Activated B cell treated with CpG ODN at 0.5 μM for 24 hours (primary cell): ENCODE measurements around the gene PPM1F. TPM values are rescaled to one million over a fixed set of nuclear protein-coding genes. Genes with fewer than 3 reads are reported as not detected.

Experiments
- ATAC-seq: fragments of 200-7000 bp; cut with Tn5 transposase; one replicate; pipeline ENCODE4 v1.10.0; 2021; ENCODE audit warnings: low read depth, mild to moderate bottlenecking, moderate library complexity
- CTCF ChIA-PET: fragments of 350-600 bp; sonication (Branson Sonifier 250); formaldehyde crosslinking; loops from one replicate; lab custom pipeline; 2021; ENCODE audit warnings: antibody characterized with exemption; lab: Charles Lee
- POLR2A ChIA-PET: fragments of 350-600 bp; sonication (Branson Sonifier 250); formaldehyde crosslinking; loops from one replicate; lab custom pipeline; 2021; ENCODE audit warnings: antibody characterized with exemption; lab: Charles Lee
- DNase-seq: peaks from one replicate; pipeline ENCODE4 v3.0.0; 2022
- H3K27ac Mint-ChIP-seq: one replicate; pipeline ENCODE4 v1.8.0; 2020; ENCODE audit warnings: mixed read lengths
- H3K27me3 Mint-ChIP-seq: one replicate; pipeline ENCODE4 v1.8.0; 2021; ENCODE audit warnings: mixed read lengths
- H3K36me3 Mint-ChIP-seq: one replicate; pipeline ENCODE4 v1.8.0; 2021; ENCODE audit warnings: low read depth, mixed read lengths
- H3K4me1 Mint-ChIP-seq: one replicate; pipeline ENCODE4 v1.8.0; 2021; ENCODE audit warnings: mixed read lengths
- H3K4me3 Mint-ChIP-seq: one replicate; pipeline ENCODE4 v1.8.0; 2020; ENCODE audit warnings: mild to moderate bottlenecking, mixed read lengths
- H3K9me3 Mint-ChIP-seq: one replicate; pipeline ENCODE4 v1.8.0; 2020; ENCODE audit warnings: mixed read lengths
- intact Hi-C: fragments of 100-400 bp; cut with micrococcal nuclease; formaldehyde crosslinking; loops from one replicate; pipeline ENCODE4 v1.15.1; 2024
- total RNA-seq: library from RNA; stranded (reverse); gene quantifications from 2 replicates; pipeline ENCODE4 v1.2.3, GENCODE V29; 2022
- TF ChIP-seq, protein P1 (sequence below): fragments of 200-600 bp; IDR thresholded peaks from one replicate; pipeline ENCODE4 v1.8.0; 2022; ENCODE audit warnings: antibody characterized with exemption, mild to moderate bottlenecking

PPM1F gene
- total RNA-seq, 1 donor from 2014 or later, result 21.1 TPM

DNA sequence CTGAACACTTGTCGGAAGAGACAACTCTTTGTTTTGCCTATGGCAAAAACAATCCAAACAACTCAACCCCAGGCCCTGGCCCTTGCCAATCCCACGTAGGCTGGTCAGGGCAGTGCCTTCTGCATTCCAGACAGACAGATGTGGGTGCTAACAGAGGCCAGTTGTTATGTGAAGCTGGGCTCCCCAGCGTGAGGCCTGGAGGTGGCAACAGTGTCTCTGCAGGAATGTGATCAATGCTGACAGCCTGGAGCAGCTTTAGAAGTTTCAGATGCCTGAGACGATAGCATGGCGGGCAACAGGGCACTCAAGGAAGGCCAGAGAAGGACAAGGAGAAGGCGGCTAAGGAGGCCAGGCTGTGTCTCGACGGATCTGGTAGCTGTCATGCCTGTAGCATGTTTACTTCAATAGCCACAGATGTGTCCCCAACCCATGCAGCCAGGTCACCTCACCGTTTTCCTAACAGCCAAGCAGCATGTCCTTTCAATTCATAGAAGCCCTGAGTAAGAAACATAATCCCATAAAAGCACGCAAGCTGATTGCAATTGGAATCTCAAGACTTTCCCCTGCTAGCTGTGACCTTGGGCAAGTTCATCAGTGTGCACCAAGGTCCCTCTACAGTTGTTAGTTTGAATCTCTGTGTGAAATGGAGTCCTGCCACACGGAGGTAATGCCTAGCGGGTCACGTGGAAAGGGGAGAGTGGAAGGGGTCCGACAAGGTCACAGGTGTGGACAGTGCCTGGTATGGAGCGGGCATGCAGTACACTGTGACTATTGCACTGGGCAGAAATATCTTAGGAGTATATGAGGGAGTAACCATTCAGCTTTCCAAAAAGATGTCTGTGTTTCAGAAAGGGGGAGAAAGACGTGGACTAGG lies 14.2 kb upstream of the PPM1F start:
- Mint-ChIP-seq H3K4me3 (no peak overlapping the region), H3K9me3 (no peaks in the 10 kb centered on the region), H3K27me3 (no peaks in the 10 kb centered on the region), H3K36me3 (peaks cover 83% of the 10 kb centered on the region), H3K27ac (no peak overlapping the region), H3K4me1 (no peaks in the 10 kb centered on the region)
- DNase-seq, result no peak
- CTCF ChIA-PET, result no interaction called here
- ATAC-seq, result no peak
- intact Hi-C loops, result no loop called here
- TF ChIP-seq, protein P1, sequence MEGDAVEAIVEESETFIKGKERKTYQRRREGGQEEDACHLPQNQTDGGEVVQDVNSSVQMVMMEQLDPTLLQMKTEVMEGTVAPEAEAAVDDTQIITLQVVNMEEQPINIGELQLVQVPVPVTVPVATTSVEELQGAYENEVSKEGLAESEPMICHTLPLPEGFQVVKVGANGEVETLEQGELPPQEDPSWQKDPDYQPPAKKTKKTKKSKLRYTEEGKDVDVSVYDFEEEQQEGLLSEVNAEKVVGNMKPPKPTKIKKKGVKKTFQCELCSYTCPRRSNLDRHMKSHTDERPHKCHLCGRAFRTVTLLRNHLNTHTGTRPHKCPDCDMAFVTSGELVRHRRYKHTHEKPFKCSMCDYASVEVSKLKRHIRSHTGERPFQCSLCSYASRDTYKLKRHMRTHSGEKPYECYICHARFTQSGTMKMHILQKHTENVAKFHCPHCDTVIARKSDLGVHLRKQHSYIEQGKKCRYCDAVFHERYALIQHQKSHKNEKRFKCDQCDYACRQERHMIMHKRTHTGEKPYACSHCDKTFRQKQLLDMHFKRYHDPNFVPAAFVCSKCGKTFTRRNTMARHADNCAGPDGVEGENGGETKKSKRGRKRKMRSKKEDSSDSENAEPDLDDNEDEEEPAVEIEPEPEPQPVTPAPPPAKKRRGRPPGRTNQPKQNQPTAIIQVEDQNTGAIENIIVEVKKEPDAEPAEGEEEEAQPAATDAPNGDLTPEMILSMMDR, result no peak
- POLR2A ChIA-PET, result no interaction called here

DNA sequence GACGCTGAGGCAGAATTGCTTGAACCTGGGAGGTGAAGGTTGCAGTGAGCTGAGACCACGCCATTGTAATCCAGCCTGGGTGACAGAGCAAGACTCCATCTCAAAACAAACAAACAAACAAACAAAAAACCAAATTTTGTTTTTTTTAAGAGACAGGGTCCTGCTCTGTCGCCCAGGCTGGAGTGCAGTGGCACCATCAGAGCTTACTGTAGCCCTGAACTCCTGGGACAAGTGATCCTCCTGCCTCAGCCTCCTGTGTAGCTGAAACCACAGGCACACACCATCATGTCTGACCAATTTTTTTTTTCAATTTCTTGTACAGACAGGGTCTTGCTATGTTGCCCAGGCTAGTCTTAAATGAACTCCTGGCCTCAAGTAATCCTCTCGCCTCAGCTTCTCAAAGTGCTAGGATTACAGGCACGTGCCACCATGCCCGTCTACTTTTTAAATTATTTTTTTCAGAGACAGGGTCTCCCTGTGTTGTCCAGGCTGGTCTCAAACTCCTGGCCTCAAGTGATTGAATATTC lies 13.2 kb upstream of the PPM1F start:
- ATAC-seq (no peak), DNase-seq (no peak)
- Mint-ChIP-seq H3K4me1 (no peaks in the 10 kb centered on the region), H3K9me3 (no peaks in the 10 kb centered on the region), H3K36me3 (peaks cover 81% of the 10 kb centered on the region), H3K27ac (no peak overlapping the region), H3K4me3 (no peak overlapping the region), H3K27me3 (no peaks in the 10 kb centered on the region)
- TF ChIP-seq, protein P1, result no peak
- ChIA-PET POLR2A (interaction anchor here (0.8 kb wide), 1 partner anchor 16 kb away, joined by 3 read pairs; the partner anchor contains the start of gene TOP3B), CTCF (no interaction called here)
- intact Hi-C loops, result no loop called here

DNA sequence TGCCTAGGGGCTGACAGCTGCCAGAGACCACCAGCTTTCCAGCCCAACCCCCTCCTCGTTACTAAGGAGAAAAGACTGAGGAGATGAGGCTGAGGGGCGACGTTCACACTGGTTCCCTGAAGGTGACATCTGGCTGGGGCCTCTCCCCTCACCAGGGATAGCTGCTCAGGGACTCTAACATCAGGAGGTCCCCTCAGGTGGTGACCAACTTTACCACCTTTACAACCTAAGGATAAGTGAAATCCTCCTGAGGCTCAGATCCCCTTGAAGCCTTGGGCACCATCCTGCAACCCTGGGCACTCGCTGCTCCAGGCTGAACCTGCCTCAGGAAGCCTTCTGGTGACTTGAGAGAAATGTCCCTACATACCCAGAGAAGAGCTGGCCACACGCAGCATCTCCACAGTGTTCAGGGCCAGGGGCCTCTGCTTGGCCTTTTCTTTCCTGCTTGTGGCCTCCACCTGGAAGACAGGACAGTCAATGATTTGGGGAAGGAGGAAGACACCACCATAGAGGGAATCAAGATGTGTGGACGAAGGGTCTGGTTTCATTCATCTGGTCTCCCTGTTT lies 12.4 kb upstream of the PPM1F start:
- CTCF ChIA-PET, result no interaction called here
- H3K27me3 Mint-ChIP-seq, result no peaks in the 10 kb centered on the region
- no peak overlapping the region for H3K4me3 Mint-ChIP-seq
- TF ChIP-seq, protein P1, result no peak
- DNase-seq (no peak), ATAC-seq (no peak)
- no peaks in the 10 kb centered on the region for H3K4me1 Mint-ChIP-seq
- POLR2A ChIA-PET, result interaction anchor here (0.5 kb wide), 1 partner anchor 19 kb away, joined by 3 read pairs; no protein-coding TSS in a partner anchor
- intact Hi-C loops, result no loop called here
- H3K27ac Mint-ChIP-seq, result no peak overlapping the region
- H3K9me3 Mint-ChIP-seq, result no peaks in the 10 kb centered on the region
- H3K36me3 Mint-ChIP-seq, result peaks cover 77% of the 10 kb centered on the region

DNA sequence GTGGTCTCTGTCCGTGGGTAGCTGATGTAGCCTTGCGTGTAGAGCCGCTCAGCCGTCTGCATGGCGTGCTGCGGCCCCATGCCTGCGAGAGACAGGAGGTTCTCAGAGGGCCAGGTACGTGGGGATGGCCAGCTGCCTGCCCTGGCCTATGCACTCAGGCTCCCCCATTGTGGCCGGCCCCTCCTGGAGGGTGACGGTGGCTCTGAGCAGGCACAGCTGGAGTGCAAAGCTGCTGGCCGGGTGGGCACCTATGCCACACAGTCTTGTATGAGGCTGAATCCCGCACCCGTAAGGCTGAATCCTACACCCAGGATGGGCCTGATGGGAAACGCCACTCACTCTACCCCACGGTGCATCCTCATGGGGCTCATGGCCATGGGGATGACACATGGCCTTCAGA lies 11.6 kb upstream of the PPM1F start:
- H3K9me3 Mint-ChIP-seq, result no peaks in the 10 kb centered on the region
- ChIA-PET POLR2A (no interaction called here), CTCF (no interaction called here)
- peaks cover 80% of the 10 kb centered on the region for H3K36me3 Mint-ChIP-seq
- no peaks in the 10 kb centered on the region for H3K27me3 Mint-ChIP-seq
- TF ChIP-seq, protein P1, result no peak
- no peak for DNase-seq
- H3K27ac Mint-ChIP-seq, result no peak overlapping the region
- H3K4me1 Mint-ChIP-seq, result no peaks in the 10 kb centered on the region
- no peak overlapping the region for H3K4me3 Mint-ChIP-seq
- no peak for ATAC-seq
- intact Hi-C loops, result no loop called here

DNA sequence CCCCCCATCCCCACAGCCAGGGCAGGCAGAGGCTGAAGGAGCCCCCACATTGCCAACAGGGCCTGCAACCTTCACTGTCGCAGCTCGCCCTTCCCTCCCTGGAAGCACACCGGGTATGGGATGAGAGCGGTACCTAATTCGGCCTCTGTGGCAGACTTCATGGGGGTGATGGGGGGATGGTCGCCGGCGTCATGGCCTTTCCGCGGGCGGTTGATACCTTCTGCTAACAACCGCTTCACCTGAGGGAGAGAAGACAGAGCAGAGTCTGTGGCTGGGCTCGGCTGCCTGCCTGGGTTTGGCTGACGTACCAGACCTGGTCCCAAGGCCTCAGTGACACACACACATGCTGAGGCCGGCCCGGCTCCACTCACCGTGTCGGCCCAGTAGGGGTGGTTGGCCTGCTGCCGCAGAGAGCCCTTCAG lies 11.2 kb upstream of the PPM1F start:
- POLR2A ChIA-PET, result interaction anchor here (0.9 kb wide), 1 partner anchor 9 kb away, joined by 3 read pairs; no protein-coding TSS in a partner anchor
- no peak for DNase-seq
- H3K9me3 Mint-ChIP-seq, result no peaks in the 10 kb centered on the region
- TF ChIP-seq, protein P1, result no peak
- CTCF ChIA-PET, result no interaction called here
- ATAC-seq, result no peak
- H3K27ac Mint-ChIP-seq, result no peak overlapping the region
- H3K4me3 Mint-ChIP-seq, result no peak overlapping the region
- intact Hi-C loops, result no loop called here
- H3K4me1 Mint-ChIP-seq, result no peaks in the 10 kb centered on the region
- peaks cover 81% of the 10 kb centered on the region for H3K36me3 Mint-ChIP-seq
- no peaks in the 10 kb centered on the region for H3K27me3 Mint-ChIP-seq
